WI38 (cell line): ENCODE measurements around the gene ARHGEF19.
"Not testable (repeated sequence)": the region's sequence is repeated elsewhere in the genome, so short reads cannot be mapped to it uniquely, and the experiment has no call there.

Source experiments
- H3K4me3 ChIP-seq: 2 replicates; pipeline ENCODE4 v1.5.1; 2011; ENCODE audit warnings: low read depth, mild to moderate bottlenecking, control low read depth, low read length
- TF ChIP-seq, protein P1 (sequence below): IDR thresholded peaks from 2 replicates; pipeline ENCODE4 v1.5.1; 2012; ENCODE audit warnings: low read depth, mild to moderate bottlenecking, control low read depth, low read length

The ARHGEF19 gene

DNA sequence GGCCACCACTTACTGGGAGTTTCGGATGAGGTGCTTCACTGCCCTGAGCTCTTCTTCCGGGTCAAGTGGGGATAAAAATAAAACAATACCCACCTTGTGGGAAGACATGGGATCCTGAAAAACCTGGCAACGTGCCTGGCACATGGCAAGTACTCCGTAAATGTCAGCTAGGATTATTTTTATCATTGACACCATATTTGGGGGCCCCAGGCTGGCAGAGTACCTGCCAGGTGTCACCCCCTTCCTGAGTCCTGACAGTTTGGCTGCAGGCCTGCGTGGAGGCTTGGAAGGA is 47.4 kb downstream of the ARHGEF19 start:
- TF ChIP-seq, protein P1, sequence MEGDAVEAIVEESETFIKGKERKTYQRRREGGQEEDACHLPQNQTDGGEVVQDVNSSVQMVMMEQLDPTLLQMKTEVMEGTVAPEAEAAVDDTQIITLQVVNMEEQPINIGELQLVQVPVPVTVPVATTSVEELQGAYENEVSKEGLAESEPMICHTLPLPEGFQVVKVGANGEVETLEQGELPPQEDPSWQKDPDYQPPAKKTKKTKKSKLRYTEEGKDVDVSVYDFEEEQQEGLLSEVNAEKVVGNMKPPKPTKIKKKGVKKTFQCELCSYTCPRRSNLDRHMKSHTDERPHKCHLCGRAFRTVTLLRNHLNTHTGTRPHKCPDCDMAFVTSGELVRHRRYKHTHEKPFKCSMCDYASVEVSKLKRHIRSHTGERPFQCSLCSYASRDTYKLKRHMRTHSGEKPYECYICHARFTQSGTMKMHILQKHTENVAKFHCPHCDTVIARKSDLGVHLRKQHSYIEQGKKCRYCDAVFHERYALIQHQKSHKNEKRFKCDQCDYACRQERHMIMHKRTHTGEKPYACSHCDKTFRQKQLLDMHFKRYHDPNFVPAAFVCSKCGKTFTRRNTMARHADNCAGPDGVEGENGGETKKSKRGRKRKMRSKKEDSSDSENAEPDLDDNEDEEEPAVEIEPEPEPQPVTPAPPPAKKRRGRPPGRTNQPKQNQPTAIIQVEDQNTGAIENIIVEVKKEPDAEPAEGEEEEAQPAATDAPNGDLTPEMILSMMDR, result no peak
- H3K4me3 ChIP-seq, result no peak overlapping the region

DNA sequence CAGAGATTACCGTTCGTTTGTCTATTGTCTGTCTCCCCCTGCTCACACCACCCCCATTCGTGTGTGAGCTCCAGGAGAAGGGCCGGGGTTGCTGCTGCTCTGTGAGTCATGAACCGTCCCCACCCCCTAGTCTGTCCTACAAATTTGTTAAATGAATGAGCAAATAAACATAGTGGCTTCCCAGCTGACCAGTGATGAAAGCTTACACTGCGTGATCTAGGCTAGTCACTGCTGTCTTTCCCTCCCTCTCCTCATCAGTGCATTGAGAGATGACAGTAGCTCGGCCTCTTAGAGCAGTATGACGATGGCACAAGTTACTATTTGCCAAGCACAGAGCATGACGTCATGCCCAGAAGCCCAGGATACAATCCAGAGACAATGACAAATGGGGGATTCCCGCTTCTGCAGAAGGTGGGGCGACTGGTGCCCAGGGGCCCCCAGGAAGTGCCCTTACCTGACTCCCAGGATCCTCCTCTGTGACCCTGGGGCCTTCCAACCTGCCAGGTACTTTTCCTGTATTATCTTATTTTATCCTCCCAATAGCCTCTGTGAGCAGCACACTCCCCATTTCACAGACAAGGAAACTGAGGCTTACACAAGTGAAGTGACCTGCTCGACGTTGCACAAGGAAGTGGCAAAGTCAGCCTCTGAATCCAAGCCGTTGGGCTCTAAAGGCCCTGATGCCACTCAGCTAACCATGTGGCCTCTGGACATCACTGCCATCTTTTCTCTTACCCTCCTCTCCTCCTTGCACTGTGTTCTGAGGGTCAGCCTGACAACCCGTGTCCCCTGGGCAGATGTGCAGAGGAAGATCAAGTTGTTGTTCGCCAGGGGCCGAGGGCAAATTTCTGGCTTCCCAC is 48.0 kb downstream of the ARHGEF19 start:
- H3K4me3 ChIP-seq, result no peak overlapping the region
- TF ChIP-seq, protein P1, result no peak

DNA sequence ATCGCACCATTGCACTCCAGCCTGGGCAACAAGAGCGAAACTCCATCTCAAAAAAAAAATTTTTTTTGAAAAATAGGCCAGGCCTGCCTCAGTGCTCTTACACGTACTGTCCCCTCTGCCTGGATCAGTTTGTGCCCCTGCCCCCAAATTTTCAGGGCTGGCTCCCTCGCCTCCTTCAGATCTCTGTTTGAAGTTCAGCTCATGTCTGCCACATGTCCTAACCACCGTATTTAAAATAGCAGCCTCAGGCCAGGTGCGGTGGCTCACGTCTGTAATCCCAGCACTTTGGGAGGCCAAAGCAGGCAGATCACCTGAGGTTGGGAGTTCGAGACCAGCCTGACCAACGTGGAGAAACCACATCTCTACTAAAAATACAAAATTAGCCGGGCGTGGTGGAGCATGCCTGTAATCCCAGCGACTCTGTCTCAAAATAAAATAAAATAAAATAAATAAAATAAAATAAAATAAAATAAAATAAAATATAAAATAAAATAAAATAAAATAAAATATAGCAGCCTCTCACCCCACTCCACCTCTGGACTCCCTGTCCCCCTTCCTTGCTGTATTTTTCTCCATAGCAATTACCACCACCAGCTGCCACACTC is 48.7 kb downstream of the ARHGEF19 start:
- not testable (repeated sequence) for H3K4me3 ChIP-seq

DNA sequence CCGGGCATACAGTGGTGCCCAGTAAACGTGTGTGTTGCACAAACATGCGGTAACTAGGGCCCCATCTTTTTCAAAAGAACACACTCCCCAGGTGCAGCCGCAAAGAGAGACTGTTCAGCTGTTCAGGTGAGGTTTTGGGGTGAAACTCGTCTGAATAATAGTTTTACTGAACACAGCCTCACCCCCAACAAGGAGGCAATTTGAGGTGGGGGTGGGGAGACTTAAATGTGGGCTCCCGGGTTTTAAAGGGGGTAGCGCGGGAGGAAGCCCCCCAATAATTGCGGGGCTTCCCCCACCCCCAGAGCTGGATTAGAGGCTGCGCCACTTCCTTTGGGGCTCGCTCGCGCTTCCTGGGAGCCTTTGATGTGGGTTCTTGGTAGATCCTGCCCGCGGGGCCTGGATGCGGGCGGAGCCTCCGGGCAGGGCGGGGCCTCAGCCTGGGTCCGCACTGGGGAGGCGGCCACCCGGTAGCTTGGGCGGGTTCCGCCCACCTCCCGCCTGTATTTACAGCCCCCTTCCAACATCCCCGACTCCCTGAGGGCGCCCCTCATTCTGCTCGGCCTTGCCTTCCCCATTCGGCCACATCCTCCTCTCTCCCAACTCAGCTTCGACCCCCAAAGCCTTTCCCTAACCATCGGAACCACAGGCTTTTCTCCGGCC is 50.2 kb downstream of the ARHGEF19 start:
- H3K4me3 ChIP-seq, result no peak overlapping the region
- TF ChIP-seq, protein P1, result no peak

DNA sequence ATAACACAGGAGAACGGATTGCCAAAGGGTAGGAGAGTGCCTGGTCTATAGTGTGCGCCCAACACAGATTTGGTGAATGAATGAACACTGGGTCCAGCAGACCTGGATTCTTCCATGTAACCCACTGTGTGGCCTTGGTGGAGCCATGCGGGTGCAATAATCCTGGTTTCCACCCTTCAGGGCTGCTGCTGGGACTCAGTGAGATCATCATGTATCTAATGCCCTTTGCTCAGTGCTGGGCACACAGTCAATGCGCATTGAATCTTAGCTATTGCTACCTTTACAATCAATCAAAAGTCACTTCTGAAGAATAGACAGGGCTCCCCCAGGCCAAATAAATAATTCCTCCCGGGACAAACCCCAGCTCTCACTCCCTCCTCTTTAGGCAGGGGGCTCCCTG is 50.7 kb downstream of the ARHGEF19 start:
- TF ChIP-seq, protein P1, result no peak
- no peak overlapping the region for H3K4me3 ChIP-seq

DNA sequence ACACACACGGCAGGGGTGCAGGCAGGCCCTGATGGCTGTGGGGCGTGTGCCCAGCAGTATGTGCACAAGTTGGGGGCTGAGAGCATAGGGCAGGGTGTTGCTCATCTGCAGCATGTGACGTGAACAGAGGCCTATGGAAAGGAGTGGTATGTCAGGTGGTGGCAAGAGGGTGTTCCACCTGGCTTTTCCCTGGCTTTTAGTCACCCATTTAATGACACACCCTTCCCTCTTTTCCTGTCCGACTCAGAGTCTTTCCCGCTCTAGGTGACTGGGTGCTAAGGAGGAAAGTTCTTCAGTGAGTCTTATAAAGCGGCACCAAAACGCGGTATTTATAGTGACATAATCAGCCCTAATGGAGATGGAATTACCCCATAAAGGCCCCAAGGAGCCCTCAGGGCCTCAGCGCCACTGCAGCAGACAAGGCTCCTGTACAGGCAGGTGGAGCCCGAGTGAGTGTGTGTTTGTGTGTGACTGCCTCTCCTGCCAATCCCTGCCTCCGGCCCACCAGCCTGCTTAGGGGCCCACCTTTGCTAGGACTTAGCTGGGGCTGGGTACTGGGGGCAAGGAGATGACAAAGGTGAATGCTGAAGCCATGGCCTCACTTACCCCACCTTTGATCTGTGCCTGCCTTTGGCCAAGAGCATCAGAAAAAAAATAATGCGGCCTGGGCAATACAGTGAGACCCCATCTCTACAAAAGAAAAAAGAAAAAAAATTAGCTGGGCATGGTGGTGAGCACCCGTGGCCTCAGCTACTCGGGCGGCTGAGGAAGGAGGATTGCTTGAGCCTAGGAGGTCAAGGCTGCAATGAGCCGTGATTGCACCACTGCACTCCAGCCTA is 53.2 kb downstream of the ARHGEF19 start:
- no peak overlapping the region for H3K4me3 ChIP-seq
- TF ChIP-seq, protein P1, result no peak

DNA sequence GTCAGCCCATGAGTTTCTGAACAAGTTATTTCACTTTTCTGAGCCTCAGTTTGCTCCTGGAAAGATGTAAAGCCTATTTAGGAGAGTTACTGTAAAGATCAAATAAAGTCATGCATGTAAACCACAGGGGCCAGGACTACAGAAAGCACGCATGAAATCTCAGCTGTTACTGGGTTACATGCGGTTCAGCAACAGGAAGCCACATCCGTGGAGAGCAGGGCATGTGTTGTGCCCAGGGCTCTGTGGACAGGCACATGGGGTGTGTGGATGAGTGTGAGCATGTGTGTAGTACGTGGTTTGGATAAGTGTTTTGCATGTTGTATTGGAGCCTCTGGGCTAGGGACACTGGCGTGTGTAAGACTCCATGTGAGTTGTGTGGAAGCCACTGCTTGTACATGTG is 54.4 kb downstream of the ARHGEF19 start:
- H3K4me3 ChIP-seq, result no peak overlapping the region
- TF ChIP-seq, protein P1, result no peak
